HG03439 (cell line): ENCODE measurements around the gene EFNA5.

Experiments used
- ATAC-seq: cut with Tn5 transposase; IDR thresholded peaks from one replicate; pipeline ENCODE4 v1.9.1; 2021; ENCODE audit warnings: mild to moderate bottlenecking, moderate library complexity; ENCODE audit not compliant: unreplicated experiment

The EFNA5 gene

GRCh38 chr5:107673368-107674136, 2.8 kb upstream of the EFNA5 start:
- ATAC-seq = peak; percentile 81

GRCh38 chr5:107673039-107673367, 2.3 kb upstream of the EFNA5 start:
- no peak for ATAC-seq

DNA sequence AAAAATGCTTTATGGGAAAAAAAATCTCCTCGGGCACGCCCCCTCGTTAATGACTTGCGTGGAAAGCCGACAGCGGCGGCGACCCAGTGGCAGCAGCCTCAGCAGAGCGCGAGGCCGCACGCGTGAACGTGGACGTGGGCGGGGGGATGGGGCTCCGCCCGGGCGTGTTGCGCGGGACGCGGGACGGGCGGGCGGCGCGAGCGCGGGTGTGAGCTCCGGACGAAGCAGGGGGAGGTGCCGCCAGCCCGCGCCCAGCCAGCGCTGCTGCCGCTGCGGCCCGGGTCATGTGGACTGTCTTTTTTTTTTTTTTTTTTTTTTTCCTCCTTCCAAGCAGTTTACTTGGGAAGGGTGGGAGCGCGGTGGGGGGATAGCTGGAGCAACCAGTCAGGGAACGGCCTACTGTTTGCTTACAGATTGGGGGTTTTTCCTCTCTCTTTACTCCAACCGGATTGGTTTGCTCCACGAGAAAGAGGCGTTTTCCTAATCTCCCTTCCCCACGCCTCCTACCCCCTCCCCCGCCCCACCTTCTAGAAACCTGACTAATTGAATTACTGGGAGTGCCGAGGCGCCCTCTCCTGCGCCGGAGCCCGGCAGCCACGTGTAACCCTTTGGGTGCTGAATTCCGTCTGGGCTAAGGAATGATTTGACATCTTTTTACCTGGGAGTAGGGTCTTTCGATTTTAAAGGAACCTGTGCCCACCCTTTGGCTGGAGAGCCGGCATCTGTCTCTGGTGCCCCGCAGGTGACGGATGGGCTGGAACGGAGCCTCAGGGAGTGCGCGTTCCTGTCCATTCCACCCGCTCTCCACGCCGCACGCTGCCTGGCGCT, 1.7 kb upstream of the EFNA5 start:
- no peak for ATAC-seq

GRCh38 chr5:107671742-107672210, 1.0 kb upstream of the EFNA5 start:
- no peak for ATAC-seq

- ATAC-seq = no peak
These were observed 428 bp downstream of the EFNA5 start for GRCh38 chr5:107670087-107670931.

DNA sequence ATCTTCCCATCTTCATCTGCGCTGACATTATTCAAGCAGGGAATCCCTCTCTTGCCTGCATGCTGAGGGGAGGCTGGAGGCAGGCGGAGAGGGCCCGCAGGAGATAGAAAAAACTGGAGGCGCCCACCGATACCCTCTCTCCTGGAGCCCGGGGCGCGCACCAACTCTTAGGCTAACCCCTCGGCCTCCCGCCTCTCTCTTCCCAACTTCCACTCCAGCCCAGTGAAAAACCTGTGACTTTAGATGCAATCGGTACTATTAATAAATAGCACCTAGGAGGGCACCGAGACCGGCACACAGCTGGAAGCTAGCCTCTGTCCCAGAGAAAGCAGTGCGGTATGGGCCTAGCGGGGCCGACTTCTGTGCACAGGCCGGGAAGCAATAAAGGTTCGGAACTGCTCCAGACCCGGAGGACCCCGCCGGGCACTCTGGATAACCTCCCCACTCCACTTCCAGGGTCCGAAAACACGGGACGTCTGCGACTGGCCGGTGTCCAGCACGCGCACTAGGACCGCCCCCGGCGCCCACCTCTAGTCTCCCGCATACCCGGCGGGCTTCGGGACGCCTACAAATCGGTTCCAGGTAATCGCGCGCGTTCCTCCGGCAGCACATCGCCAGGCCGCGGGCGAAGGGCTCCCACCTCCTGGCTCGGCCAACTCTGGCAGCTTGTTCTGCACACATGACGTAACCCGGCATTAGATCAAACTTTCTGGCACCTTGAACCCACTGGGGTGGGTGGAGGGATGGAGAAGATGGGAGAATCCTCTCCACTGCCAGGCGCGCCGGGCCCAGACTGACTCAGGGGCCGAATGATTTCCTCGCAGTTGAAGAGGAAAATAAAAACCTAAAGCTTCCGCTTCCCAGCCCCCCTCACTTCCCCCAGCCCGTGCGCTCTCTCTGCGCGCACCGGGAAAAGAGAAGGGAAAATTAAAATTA, 1.4 kb downstream of the EFNA5 start:
- ATAC-seq = no peak

DNA sequence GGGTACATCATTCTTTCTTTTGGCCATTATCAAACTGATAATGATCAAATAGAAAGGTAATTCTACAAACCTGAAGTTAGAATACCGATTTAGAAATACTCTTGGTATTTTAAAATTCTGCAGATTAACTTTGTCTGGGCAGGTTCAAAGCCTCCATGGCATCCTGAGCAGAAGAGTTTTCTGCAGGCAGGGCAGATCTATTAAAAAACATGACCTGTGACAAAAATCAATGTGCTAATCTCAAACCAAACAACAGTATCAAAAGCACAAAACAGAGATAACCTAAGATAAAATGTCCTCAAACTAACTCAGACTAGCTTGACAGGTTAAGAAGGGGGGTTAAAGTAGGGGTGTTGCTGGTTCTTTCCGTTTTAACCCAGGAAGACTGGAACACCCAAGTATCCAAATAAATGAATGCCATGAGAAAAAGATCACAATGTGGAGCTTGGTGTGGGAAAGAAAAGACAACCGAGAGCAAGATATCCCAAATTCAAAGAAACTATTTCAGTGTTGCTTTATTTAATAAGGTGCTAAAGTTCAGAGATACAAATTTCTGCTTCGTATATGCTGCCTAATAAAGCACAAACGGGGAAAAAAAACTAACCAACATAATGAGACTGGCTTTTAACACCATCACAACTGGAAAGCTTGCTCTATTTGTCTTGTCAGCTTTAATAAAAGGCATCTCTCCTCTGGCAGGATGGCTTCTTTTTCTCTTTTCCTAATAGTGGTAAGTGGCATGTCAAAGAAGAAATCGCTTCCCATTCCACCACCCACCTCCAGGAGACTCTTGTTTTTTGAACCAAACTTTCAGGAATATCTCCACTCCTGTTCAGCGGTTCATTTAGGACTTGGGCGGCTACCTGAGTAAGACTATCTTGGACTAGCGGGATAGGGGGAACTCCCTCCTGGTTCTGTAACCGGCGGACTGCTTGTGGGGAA, 2.3 kb downstream of the EFNA5 start:
- no peak for ATAC-seq

- ATAC-seq = no peak
These were observed 4.6 kb downstream of the EFNA5 start for GRCh38 chr5:107666051-107666655.

GRCh38 chr5:107665036-107665570, 5.6 kb downstream of the EFNA5 start:
- no peak for ATAC-seq

GRCh38 chr5:107663697-107664096, 7.0 kb downstream of the EFNA5 start:
- no peak for ATAC-seq

GRCh38 chr5:107661650-107662044, 9.1 kb downstream of the EFNA5 start:
- no peak for ATAC-seq

GRCh38 chr5:107661038-107661649, 9.6 kb downstream of the EFNA5 start:
- no peak for ATAC-seq

- ATAC-seq = no peak
These were observed 12.2 kb downstream of the EFNA5 start for GRCh38 chr5:107658528-107658927.

GRCh38 chr5:107655831-107656230, 14.9 kb downstream of the EFNA5 start:
- no peak for ATAC-seq

DNA sequence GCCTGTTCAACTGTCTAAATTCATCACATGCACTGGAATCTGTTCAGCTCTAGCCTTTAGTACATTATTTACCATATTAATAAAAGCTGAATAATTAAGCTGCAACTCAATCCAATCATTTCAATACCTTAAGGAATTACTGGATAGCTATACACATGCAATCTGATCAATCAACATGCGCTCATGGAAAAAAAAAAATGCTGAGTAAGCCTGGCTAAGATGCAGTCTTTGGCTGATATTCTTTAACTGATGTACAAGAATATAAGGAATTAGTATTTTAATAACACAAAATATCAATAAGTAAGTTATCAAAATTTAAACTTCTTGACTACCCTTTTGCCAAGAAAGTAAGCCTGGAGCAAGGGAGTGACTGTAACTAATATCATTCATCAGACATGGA, 15.9 kb downstream of the EFNA5 start:
- no peak for ATAC-seq

DNA sequence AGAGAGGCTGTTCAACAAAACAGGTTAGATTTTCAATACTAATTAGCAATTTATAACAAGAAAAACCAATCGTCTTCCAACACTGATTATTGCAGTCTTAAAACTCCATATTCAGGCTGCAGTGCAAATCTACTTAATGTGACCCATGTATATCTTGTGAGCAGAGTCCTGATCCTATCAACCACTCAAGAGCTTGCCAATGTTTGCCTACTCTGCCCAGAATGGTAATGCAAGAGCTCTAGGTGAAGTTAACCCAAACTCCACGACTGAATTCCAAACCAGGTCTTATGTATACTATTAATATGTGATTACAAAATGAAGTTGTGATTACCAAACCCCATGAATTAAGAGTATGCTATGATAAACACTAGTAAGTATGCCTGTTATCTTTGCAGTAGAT, 17.1 kb downstream of the EFNA5 start:
- no peak for ATAC-seq

DNA sequence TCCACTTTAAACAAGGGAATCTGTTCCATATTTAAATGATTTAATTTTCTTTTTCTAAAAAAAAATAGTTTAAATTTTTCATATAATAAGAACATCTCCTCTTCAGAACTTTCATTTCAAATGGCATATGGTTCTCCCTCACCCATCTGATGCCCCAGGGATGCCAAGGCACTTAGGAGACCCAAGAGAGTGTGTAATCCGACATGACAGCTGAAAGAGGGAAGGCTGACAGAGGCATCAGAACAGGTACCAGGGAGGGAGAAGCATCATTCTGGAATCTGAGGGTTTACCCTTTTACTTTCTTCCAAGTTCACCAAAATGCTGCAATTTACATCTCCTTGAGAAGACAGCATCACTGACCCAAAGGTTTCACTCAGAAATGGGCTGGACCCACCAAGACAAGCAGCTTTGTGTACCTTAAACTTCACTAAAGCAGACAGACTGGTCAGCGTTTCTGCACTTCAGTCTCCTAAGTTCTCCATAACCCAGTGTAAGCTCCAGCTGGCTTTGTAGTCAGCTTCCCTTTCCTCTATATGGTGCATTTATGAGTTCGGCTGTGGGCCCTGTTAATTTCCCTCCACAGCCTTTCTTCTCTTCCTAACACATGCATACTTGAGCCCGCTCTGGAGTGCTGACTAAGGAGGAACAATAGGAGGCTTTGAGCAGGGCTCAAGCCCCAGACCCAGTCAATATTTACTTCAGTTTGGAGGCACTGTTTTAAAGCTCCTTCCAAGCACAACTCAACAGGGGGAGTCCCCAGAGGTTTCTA, 17.7 kb downstream of the EFNA5 start:
- ATAC-seq = no peak
